ENCODE results near the gene CT45A3. TPM values are rescaled to one million over a fixed set of nuclear protein-coding genes. Genes with fewer than 3 reads are reported as not detected.

CT45A3 gene
- total and polyA plus RNA-seq, 2 of the 4 experiments (the other 2 are of a cell fraction), result not detected

- Histone ChIP-seq H3K18ac (ENCODE audit: low read depth, low read length) (no peak overlapping the region), H2AFZ (replicated peaks; ENCODE audit: low read length, poor library complexity) (no peak overlapping the region), H3K14ac (replicated peaks; ENCODE audit: low read depth, low read length) (no peak overlapping the region), H2BK20ac (ENCODE audit: low read depth, low read length) (no peak overlapping the region), H4K5ac (ENCODE audit: low read depth, low read length) (no peak overlapping the region), H4K8ac (ENCODE audit: low read depth in 2 of 2, low read length in 2 of 2) (no peak overlapping the region), H3K4me2 (ENCODE audit: low read depth, low read length) (no peak overlapping the region), H4K91ac (ENCODE audit: insufficient read depth, low read depth, low read length) (no peak overlapping the region), H3K79me1 (ENCODE audit: low read depth in 1 of 2, low read length in 2 of 2) (no peaks in the 10 kb centered on the region), H3K9me1 (ENCODE audit: insufficient read depth, low read length) (no peaks in the 10 kb centered on the region), H3K56ac (ENCODE audit: extremely low read depth, insufficient read depth, low read length) (no peak overlapping the region), H3K36me3 (ENCODE audit: control insufficient read depth, insufficient read depth, low read length) (no peaks in the 10 kb centered on the region), H2BK5ac (ENCODE audit: low read depth, low read length, poor library complexity, severe bottlenecking) (no peak overlapping the region), H3K23ac (ENCODE audit: low read depth, low read length) (no peak overlapping the region), H3K27me3 (ENCODE audit: control insufficient read depth, insufficient read depth, low read length) (no peaks in the 10 kb centered on the region), H4K20me1 (ENCODE audit: insufficient read depth, low read length) (no peaks in the 10 kb centered on the region), H3K4me1 (ENCODE audit: control insufficient read depth, insufficient read depth, low read length) (no peaks in the 10 kb centered on the region), H2AK9ac (replicated peaks; ENCODE audit: low read depth, low read length, poor library complexity) (no peak overlapping the region), H2BK15ac (ENCODE audit: low read depth, low read length) (no peak overlapping the region), H3K9ac (ENCODE audit: low read depth, low read length) (no peak overlapping the region), H2AK5ac (ENCODE audit: low read depth, low read length) (no peak overlapping the region), H3K27ac (ENCODE audit: insufficient read depth, low read length) (no peak overlapping the region), H3K4ac (ENCODE audit: low read depth, low read length) (no peak overlapping the region), H3K4me3 (ENCODE audit: insufficient read depth, low read depth, low read length) (no peak overlapping the region), H2BK120ac (ENCODE audit: low read depth, low read length) (no peak overlapping the region), H3K9me3 (ENCODE audit: control insufficient read depth, insufficient read depth, low read length) (no peaks in the 10 kb centered on the region)
- no TSS peak for BruUV-seq (replicated peaks)
- in situ Hi-C loops (cut with MboI; ENCODE audit: low sequenced_read_pairs), result no loop called here
- no peak for TF ChIP-seq USF2 (IDR thresholded peaks at IDR 0.05; ENCODE audit: low read depth, low read length)
- TF ChIP-seq FOS (IDR thresholded peaks at IDR 0.05; ENCODE audit: low read depth, low read length), result no peak
- TF ChIP-seq CEBPB (IDR thresholded peaks at IDR 0.05; ENCODE audit: low read depth, low read length), result no peak
- TF ChIP-seq BHLHE40 (IDR thresholded peaks at IDR 0.05; ENCODE audit: low read depth, low read length), result no peak
- TF ChIP-seq SMC3 (IDR thresholded peaks at IDR 0.05; ENCODE audit: low read depth, low read length), result no peak
- no peak for TF ChIP-seq NFE2L2 (IDR thresholded peaks at IDR 0.05; ENCODE audit: low read depth, low read length)
- no peak for TF ChIP-seq RCOR1 (IDR thresholded peaks at IDR 0.05; ENCODE audit: insufficient replicate concordance, low read length)
- no peak for TF ChIP-seq RFX5 (IDR thresholded peaks at IDR 0.05; ENCODE audit: low read depth, low read length)
- TF ChIP-seq POLR2A (IDR thresholded peaks at IDR 0.05; ENCODE audit: low read depth, low read length), result no peak
- TF ChIP-seq RAD21 (IDR thresholded peaks at IDR 0.05; ENCODE audit: low read length), result no peak
- no peak for TF ChIP-seq MAZ (IDR thresholded peaks at IDR 0.05; ENCODE audit: borderline replicate concordance, low read depth, low read length)
- no peak for TF ChIP-seq CHD1 (IDR thresholded peaks at IDR 0.05; ENCODE audit: low read depth, low read length)
- TF ChIP-seq CTCF (conservative IDR thresholded peaks at IDR 0.05; ENCODE audit: low read depth, low read length), result no peak
- no peak for TF ChIP-seq ELK1 (IDR thresholded peaks at IDR 0.05; ENCODE audit: borderline replicate concordance, low read depth, low read length)
- dilution Hi-C loops (cut with HindIII; ENCODE audit: low sequenced_read_pairs, unreplicated experiment), result no loop called here
- ATAC-seq (ENCODE audit: low read depth), result no peak
- CTCF ChIA-PET, result interaction anchor here (0.6 kb wide), 1 partner anchor 525 kb away, joined by 3 read pairs; no protein-coding TSS in a partner anchor
- intact Hi-C loops (cut with micrococcal nuclease), result no loop called here
- WGBS, 2 experiments (ENCODE audit: extremely low coverage in 2 of 2, insufficient read length in 1 of 2), result 80% methylated on average over 4 of the region's 23 CpGs; no CpG with 5 or more reads in 1 of the 2 experiments
- POLR2A ChIA-PET (ENCODE audit: unreplicated experiment), result no interaction called here
- DNase-seq, result no peak
These were observed 26.7 kb downstream of the CT45A3 start for GRCh38 chrX:135741192-135741715.

Measured in IMR-90 (cell line).